GM23248 (cell line): ENCODE measurements around the gene MVP.

ENCODE experiments used
- EZH2 ChIP-seq: fragments of 200-600 bp; sonication (generic); IDR thresholded peaks from 2 replicates; pipeline ENCODE4 v1.6.1; 2018; ENCODE audit warnings: antibody characterized with exemption, mild to moderate bottlenecking; ENCODE audit not compliant: insufficient read depth, poor library complexity, severe bottlenecking
- EZH2phosphoT487 ChIP-seq: fragments of 200-600 bp; sonication (generic); IDR thresholded peaks from 2 replicates; pipeline ENCODE4 v1.6.1; 2018; ENCODE audit warnings: antibody characterized with exemption, moderate library complexity, mild to moderate bottlenecking, low read depth; ENCODE audit not compliant: insufficient read depth

GRCh38 chr16:29897333-29897732 lies 77.1 kb downstream of the MVP start:
- no peak for TF ChIP-seq EZH2
- no peak for TF ChIP-seq EZH2phosphoT487
